K562 (cell line): ENCODE results near the gene RUVBL1.

Source experiments
- CBFB ChIP-seq: sonication (generic); formaldehyde crosslinking; IDR thresholded peaks from 2 replicates; pipeline ENCODE4 v1.4.0; 2020; ENCODE audit warnings: mild to moderate bottlenecking, missing genetic modification reagents
- EZH2 ChIP-seq: IDR thresholded peaks from 2 replicates; pipeline ENCODE4 v1.6.1; 2012; ENCODE audit warnings: low read depth, mild to moderate bottlenecking, inconsistent platforms, low read length, borderline replicate concordance
- MBD1 ChIP-seq: fragments of 250-450 bp; sonication (Bioruptor Pico); IDR thresholded peaks from 2 replicates; pipeline ENCODE4 v1.8.0; 2022; ENCODE audit warnings: inconsistent platforms
- NFIC ChIP-seq: fragments of 450-650 bp; IDR thresholded peaks from 2 replicates; pipeline ENCODE4 v1.6.1; 2017; ENCODE audit warnings: mild to moderate bottlenecking, inconsistent platforms
- PTTG1 ChIP-seq: fragments of 450-650 bp; IDR thresholded peaks from 2 replicates; pipeline ENCODE4 v1.6.1; 2016; ENCODE audit warnings: low read depth, mild to moderate bottlenecking, missing genetic modification characterization, missing compliant biosample characterization
- ZNF274 ChIP-seq: IDR thresholded peaks from 2 replicates; pipeline ENCODE4 v1.6.1; 2011; ENCODE audit warnings: low read depth, mild to moderate bottlenecking, low read length, moderate library complexity, borderline replicate concordance
- TF ChIP-seq, protein P1 (sequence below): fragments of 450-650 bp; formaldehyde crosslinking; IDR thresholded peaks from 2 replicates; pipeline ENCODE4 v1.4.0; 2022; ENCODE audit warnings: missing genetic modification characterization
- TF ChIP-seq, protein P2 (sequence below): IDR thresholded peaks from 3 replicates; pipeline ENCODE4 v1.6.1; 2011; ENCODE audit warnings: borderline replicate concordance, mild to moderate bottlenecking; ENCODE audit not compliant: insufficient read length, insufficient read depth

GRCh38 chr3:128051459-128051836 is 72.2 kb downstream of the RUVBL1 start:
- TF ChIP-seq EZH2 (no peak), ZNF274 (no peak), NFIC (no peak), MBD1 (CRISPR knock-in tag) (no peak), CBFB (no peak), PTTG1 (tag) (no peak)
- TF ChIP-seq, protein P1, sequence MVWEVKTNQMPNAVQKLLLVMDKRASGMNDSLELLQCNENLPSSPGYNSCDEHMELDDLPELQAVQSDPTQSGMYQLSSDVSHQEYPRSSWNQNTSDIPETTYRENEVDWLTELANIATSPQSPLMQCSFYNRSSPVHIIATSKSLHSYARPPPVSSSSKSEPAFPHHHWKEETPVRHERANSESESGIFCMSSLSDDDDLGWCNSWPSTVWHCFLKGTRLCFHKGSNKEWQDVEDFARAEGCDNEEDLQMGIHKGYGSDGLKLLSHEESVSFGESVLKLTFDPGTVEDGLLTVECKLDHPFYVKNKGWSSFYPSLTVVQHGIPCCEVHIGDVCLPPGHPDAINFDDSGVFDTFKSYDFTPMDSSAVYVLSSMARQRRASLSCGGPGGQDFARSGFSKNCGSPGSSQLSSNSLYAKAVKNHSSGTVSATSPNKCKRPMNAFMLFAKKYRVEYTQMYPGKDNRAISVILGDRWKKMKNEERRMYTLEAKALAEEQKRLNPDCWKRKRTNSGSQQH = no peak
- TF ChIP-seq, protein P2, sequence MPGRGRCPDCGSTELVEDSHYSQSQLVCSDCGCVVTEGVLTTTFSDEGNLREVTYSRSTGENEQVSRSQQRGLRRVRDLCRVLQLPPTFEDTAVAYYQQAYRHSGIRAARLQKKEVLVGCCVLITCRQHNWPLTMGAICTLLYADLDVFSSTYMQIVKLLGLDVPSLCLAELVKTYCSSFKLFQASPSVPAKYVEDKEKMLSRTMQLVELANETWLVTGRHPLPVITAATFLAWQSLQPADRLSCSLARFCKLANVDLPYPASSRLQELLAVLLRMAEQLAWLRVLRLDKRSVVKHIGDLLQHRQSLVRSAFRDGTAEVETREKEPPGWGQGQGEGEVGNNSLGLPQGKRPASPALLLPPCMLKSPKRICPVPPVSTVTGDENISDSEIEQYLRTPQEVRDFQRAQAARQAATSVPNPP = no peak
